HepG2 (cell line): ENCODE results near the gene RNASE11. TPM values are rescaled to one million over a fixed set of nuclear protein-coding genes. Genes with fewer than 3 reads are reported as not detected.

Experiments used
- BORCS8-MEF2B ChIP-seq: sonication (generic); formaldehyde crosslinking; IDR thresholded peaks from 2 replicates; pipeline ENCODE4 v1.8.0; 2022; ENCODE audit warnings: mild to moderate bottlenecking, missing genetic modification reagents
- CBFB ChIP-seq: sonication (generic); formaldehyde crosslinking; IDR thresholded peaks from 2 replicates; pipeline ENCODE4 v1.4.0; 2020; ENCODE audit warnings: missing genetic modification reagents
- CBX5 ChIP-seq: sonication (generic); formaldehyde crosslinking; IDR thresholded peaks from 2 replicates; pipeline ENCODE4 v1.4.0; 2020; ENCODE audit warnings: missing genetic modification reagents, borderline replicate concordance
- FOXC1 ChIP-seq: sonication (generic); formaldehyde crosslinking; IDR thresholded peaks from 2 replicates; pipeline ENCODE4 v1.8.0; 2022; ENCODE audit warnings: mild to moderate bottlenecking, missing genetic modification reagents, borderline replicate concordance
- HNF1A ChIP-seq, 2 experiments: sonication (generic) in 1 of 2; formaldehyde crosslinking in 1 of 2; IDR thresholded peaks; 2 replicates each; pipeline versions ENCODE4 v1.4.0 to v1.6.1; 2016 to 2020; ENCODE audit warnings: borderline replicate concordance in 1 of 2, low read depth in 1 of 2, mild to moderate bottlenecking in 1 of 2, missing genetic modification reagents in 1 of 2
- HOXA9 ChIP-seq: sonication (generic); formaldehyde crosslinking; IDR thresholded peaks from 2 replicates; pipeline ENCODE4 v1.8.1; 2022; ENCODE audit warnings: missing genetic modification reagents, mild to moderate bottlenecking, moderate library complexity, borderline replicate concordance
- MAX ChIP-seq: IDR thresholded peaks from 2 replicates; pipeline ENCODE4 v1.6.1; 2012; ENCODE audit warnings: inconsistent platforms
- MYC ChIP-seq: sonication (generic); formaldehyde crosslinking; IDR thresholded peaks from 2 replicates; pipeline ENCODE4 v1.9.0; 2021; ENCODE audit warnings: missing genetic modification reagents, borderline replicate concordance
- SP140L ChIP-seq: sonication (generic); formaldehyde crosslinking; IDR thresholded peaks from 2 replicates; pipeline ENCODE4 v1.4.0; 2020; ENCODE audit warnings: missing genetic modification reagents, borderline replicate concordance
- ZBTB37 ChIP-seq: sonication (generic); formaldehyde crosslinking; IDR thresholded peaks from 2 replicates; pipeline ENCODE4 v1.4.0; 2020; ENCODE audit warnings: mild to moderate bottlenecking, missing genetic modification reagents
- ZNF17 ChIP-seq: sonication (generic); formaldehyde crosslinking; IDR thresholded peaks from 2 replicates; pipeline ENCODE4 v1.5.0; 2020; ENCODE audit warnings: mild to moderate bottlenecking, missing genetic modification reagents
- ZNF230 ChIP-seq: sonication (generic); formaldehyde crosslinking; IDR thresholded peaks from 2 replicates; pipeline ENCODE4 v1.4.0; 2020; ENCODE audit warnings: mild to moderate bottlenecking, missing genetic modification reagents
- ZNF451 ChIP-seq: sonication (generic); formaldehyde crosslinking; IDR thresholded peaks from 2 replicates; pipeline ENCODE4 v1.5.0; 2020; ENCODE audit warnings: mild to moderate bottlenecking, missing genetic modification reagents
- ZNF501 ChIP-seq: sonication (generic); formaldehyde crosslinking; IDR thresholded peaks from 2 replicates; pipeline ENCODE4 v1.5.1; 2020; ENCODE audit warnings: mild to moderate bottlenecking, moderate library complexity, missing genetic modification reagents
- ZNF570 ChIP-seq: sonication (generic); formaldehyde crosslinking; IDR thresholded peaks from 2 replicates; pipeline ENCODE4 v1.4.0; 2020; ENCODE audit warnings: mild to moderate bottlenecking, missing genetic modification reagents, borderline replicate concordance
- ZNF580 ChIP-seq: IDR thresholded peaks from 2 replicates; pipeline ENCODE4 v1.6.1; 2016; ENCODE audit warnings: low read depth, borderline replicate concordance
- ZSCAN21 ChIP-seq: sonication (generic); formaldehyde crosslinking; IDR thresholded peaks from 2 replicates; pipeline ENCODE4 v1.8.0; 2022; ENCODE audit warnings: mild to moderate bottlenecking, missing genetic modification reagents, moderate library complexity, borderline replicate concordance
- polyA plus RNA-seq, 8 experiments: library from polyadenylated mRNA; depleted of rRNA in 3 of 8; stranded (reverse) in 7 of 8; unstranded in 1 of 8; fragments of >200 nt; fragmentation: Illumina TruSeq in 4 of 8; extraction: Trizol in 4 of 8; gene quantifications; 2 replicates each; pipeline versions ENCODE4 v1.2.1 to v1.2.3, GENCODE V29; 2011 to 2016; ENCODE audit warnings: low read depth in 4 of 8, missing spikeins in 1 of 8, mixed read lengths in 1 of 8; ENCODE audit not compliant: insufficient read depth in 1 of 8
- total RNA-seq, 5 experiments: library from RNA; depleted of rRNA; stranded (reverse); fragments of >200 nt; fragmentation: Illumina TruSeq; extraction: Trizol; gene quantifications; 2 replicates each; pipeline ENCODE4 v1.2.3, GENCODE V29; 2016; ENCODE audit warnings: low read depth in 1 of 5
- TF ChIP-seq, protein P1 (sequence below): sonication (generic); formaldehyde crosslinking; IDR thresholded peaks from 2 replicates; pipeline ENCODE4 v1.8.0; 2022; ENCODE audit warnings: mild to moderate bottlenecking, missing genetic modification reagents; ENCODE audit not compliant: insufficient replicate concordance
- TF ChIP-seq, protein P2 (sequence below): sonication (generic); formaldehyde crosslinking; IDR thresholded peaks from 2 replicates; pipeline ENCODE4 v1.4.0; 2020; ENCODE audit warnings: missing genetic modification reagents

Gene RNASE11
- total and polyA plus RNA-seq, 2 of the 13 experiments (the other 11 are each of a cell fraction or from before 2014, with no cell fraction given), result not detected

GRCh38 chr14:20632831-20633691 lies 45.3 kb upstream of the RNASE11 start (continued):
- TF ChIP-seq ZNF580 (CRISPR knock-in tag), result peak; percentile 44; the same call in 1 of the 2 replicates
- TF ChIP-seq HNF1A (IDR thresholded peaks at IDR 0.05; ENCODE audit: low read depth), result peak; percentile 55; the same call in 1 of the 2 replicates
- TF ChIP-seq HNF1A (CRISPR knock-in tag; IDR thresholded peaks at IDR 0.05; ENCODE audit: borderline replicate concordance), result peak; percentile 31; the same call in 1 of the 2 replicates
- no peak for TF ChIP-seq ZNF451 (CRISPR knock-in tag)
- TF ChIP-seq MAX, result no peak
- no peak for TF ChIP-seq CBX5 (CRISPR knock-in tag)
- no peak for TF ChIP-seq CBFB (CRISPR knock-in tag)
- no peak for TF ChIP-seq ZBTB37 (CRISPR knock-in tag)
- TF ChIP-seq HOXA9 (CRISPR knock-in tag), result no peak
- no peak for TF ChIP-seq ZSCAN21 (CRISPR knock-in tag)
- no peak for TF ChIP-seq FOXC1 (CRISPR knock-in tag)
- no peak for TF ChIP-seq ZNF570
- TF ChIP-seq ZNF501 (CRISPR knock-in tag), result peak; percentile 44; the same call in 1 of the 2 replicates
- TF ChIP-seq, protein P1, sequence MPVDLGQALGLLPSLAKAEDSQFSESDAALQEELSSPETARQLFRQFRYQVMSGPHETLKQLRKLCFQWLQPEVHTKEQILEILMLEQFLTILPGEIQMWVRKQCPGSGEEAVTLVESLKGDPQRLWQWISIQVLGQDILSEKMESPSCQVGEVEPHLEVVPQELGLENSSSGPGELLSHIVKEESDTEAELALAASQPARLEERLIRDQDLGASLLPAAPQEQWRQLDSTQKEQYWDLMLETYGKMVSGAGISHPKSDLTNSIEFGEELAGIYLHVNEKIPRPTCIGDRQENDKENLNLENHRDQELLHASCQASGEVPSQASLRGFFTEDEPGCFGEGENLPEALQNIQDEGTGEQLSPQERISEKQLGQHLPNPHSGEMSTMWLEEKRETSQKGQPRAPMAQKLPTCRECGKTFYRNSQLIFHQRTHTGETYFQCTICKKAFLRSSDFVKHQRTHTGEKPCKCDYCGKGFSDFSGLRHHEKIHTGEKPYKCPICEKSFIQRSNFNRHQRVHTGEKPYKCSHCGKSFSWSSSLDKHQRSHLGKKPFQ (CRISPR knock-in tag), result peak; percentile 45
- TF ChIP-seq ZNF230 (CRISPR knock-in tag), result 0 out of 2 replicates have a peak, but pooled peaks have one; percentile 51
- TF ChIP-seq MYC (CRISPR knock-in tag), result no peak; the same call in 1 of the 2 replicates
- TF ChIP-seq, protein P2, sequence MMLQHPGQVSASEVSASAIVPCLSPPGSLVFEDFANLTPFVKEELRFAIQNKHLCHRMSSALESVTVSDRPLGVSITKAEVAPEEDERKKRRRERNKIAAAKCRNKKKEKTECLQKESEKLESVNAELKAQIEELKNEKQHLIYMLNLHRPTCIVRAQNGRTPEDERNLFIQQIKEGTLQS, result 0 out of 2 replicates have a peak, but pooled peaks have one; percentile 4
- no peak for TF ChIP-seq SP140L (CRISPR knock-in tag)
- TF ChIP-seq BORCS8-MEF2B (CRISPR knock-in tag), result peak; percentile 72; the same call in 1 of the 2 replicates
- TF ChIP-seq ZNF17 (CRISPR knock-in tag), result no peak
